ENCODE results near the gene DENND5B.
"Not testable (repeated sequence)": the region's sequence is repeated elsewhere in the genome, so short reads cannot be mapped to it uniquely, and the experiment has no call there.

The DENND5B gene

GRCh38 chr12:31568498-31568897 is 22.4 kb downstream of the DENND5B start:
- in situ Hi-C loops (cut with HindIII; ENCODE audit: low pct_ligation_motif_present, low pct_unique_long_range_greater_than_20kb, low sequenced_read_pairs): no loop called here

GRCh38 chr12:31567029-31567428 is 23.9 kb downstream of the DENND5B start:
- DNase-seq: no peak
- in situ Hi-C loops (cut with HindIII; ENCODE audit: low pct_ligation_motif_present, low pct_unique_long_range_greater_than_20kb, low sequenced_read_pairs): no loop called here

More at GRCh38 chr12:31568498-31568897, 22.4 kb downstream of the DENND5B start:
- DNase-seq: no peak

DNA sequence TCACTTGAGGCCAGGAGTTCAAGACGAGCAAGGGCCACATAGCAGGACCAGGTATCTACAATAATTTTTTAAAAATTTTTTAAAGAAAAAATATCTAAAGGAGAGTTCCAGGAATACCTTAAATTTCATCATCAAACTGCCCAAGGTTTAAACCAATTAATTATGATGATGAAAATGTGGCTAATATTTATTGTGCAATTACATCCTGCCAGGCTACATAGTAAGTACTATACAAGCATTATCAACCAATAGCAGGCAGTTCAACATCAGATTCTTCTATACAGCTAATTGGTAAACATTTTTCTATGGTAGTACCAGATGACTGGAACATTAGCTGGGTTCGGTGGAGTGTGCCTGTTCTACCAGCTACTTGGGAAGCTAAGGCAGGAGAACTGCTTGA is 24.4 kb downstream of the DENND5B start:
- in situ Hi-C loops (cut with HindIII; ENCODE audit: low pct_ligation_motif_present, low pct_unique_long_range_greater_than_20kb, low sequenced_read_pairs): no loop called here
- no peak for DNase-seq

GRCh38 chr12:31562594-31563328 is 28.2 kb downstream of the DENND5B start:
- in situ Hi-C loops (cut with HindIII; ENCODE audit: low pct_ligation_motif_present, low pct_unique_long_range_greater_than_20kb, low sequenced_read_pairs): no loop called here

GRCh38 chr12:31560516-31560915 is 30.4 kb downstream of the DENND5B start:
- in situ Hi-C loops (cut with HindIII; ENCODE audit: low pct_ligation_motif_present, low pct_unique_long_range_greater_than_20kb, low sequenced_read_pairs): no loop called here
- DNase-seq: no peak

More at GRCh38 chr12:31562594-31563328, 28.2 kb downstream of the DENND5B start:
- DNase-seq: no peak

- DNase-seq: no peak
- in situ Hi-C loops (cut with HindIII; ENCODE audit: low pct_ligation_motif_present, low pct_unique_long_range_greater_than_20kb, low sequenced_read_pairs): no loop called here
Measured at GRCh38 chr12:31558521-31558920, 32.4 kb downstream of the DENND5B start.

DNA sequence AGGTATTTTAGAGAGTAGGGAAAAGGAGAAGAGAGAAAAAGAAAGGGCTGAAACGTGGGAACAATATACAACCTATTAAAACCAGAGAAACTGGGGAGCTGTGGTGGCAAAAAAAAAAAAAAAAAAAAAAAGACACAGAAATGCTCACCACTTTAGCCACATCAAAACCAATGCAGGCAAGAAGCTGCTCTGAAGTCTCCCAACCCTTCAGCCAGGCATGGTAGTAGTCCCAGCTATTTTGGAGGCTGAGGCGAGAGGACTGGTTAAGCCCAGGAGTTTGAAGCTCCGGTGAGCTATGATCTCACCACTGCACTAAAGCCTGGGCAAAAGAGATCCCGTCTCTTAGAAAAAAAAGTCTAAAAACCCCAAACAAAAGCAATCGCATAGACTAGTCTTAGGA is 33.2 kb downstream of the DENND5B start:
- DNase-seq: no peak
- in situ Hi-C loops (cut with HindIII; ENCODE audit: low pct_ligation_motif_present, low pct_unique_long_range_greater_than_20kb, low sequenced_read_pairs): no loop called here

DNA sequence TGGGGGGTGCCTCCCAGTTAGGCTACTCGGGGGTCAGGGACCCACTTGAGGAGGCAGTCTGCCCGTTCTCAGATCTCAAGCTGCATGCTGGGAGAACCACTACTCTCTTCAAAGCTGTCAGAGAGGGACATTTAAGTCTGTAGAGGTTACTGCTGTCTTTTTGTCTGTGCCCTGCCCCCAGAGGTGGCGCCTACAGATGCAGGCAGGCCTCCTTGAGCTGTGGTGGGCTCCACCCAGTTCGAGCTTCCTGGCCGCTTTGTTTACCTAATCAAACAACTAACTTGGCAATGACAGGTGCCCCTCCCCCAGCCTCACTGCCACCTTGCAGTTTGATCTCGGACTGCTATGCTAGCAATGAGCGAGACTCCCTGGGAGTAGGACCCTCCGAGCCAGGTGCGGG is 35.5 kb downstream of the DENND5B start:
- DNase-seq; in situ Hi-C loops (cut with HindIII; ENCODE audit: low pct_ligation_motif_present, low pct_unique_long_range_greater_than_20kb, low sequenced_read_pairs): not testable (repeated sequence)

GRCh38 chr12:31550590-31550989 is 40.3 kb downstream of the DENND5B start:
- DNase-seq; in situ Hi-C loops (cut with HindIII; ENCODE audit: low pct_ligation_motif_present, low pct_unique_long_range_greater_than_20kb, low sequenced_read_pairs): not testable (repeated sequence)

- in situ Hi-C loops (cut with HindIII; ENCODE audit: low pct_ligation_motif_present, low pct_unique_long_range_greater_than_20kb, low sequenced_read_pairs): no loop called here
- no peak for DNase-seq
Measured at GRCh38 chr12:31536672-31537071, 54.3 kb downstream of the DENND5B start.

DNA sequence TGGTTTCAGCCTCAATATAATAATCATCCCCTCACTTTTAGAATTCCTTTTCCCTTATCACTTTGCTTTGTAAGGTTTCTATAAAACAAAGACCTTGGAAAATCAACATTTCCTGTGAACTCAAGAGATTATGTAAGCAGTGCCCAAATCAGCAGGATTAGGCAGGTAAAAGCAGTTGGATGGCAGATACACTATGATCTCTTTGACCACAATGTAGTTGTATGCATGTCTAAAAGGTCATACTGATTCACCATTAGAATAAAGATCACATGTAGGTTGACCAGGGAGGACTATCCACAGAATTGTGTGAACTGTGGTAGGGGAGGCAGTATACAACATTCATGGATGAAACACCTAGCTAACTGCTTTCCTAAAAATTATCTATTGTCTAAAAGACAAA is 57.5 kb downstream of the DENND5B start:
- no peak for DNase-seq
- in situ Hi-C loops (cut with HindIII; ENCODE audit: low pct_ligation_motif_present, low pct_unique_long_range_greater_than_20kb, low sequenced_read_pairs): no loop called here

GRCh38 chr12:31531893-31532292 is 59.0 kb downstream of the DENND5B start:
- no peak for DNase-seq
- in situ Hi-C loops (cut with HindIII; ENCODE audit: low pct_ligation_motif_present, low pct_unique_long_range_greater_than_20kb, low sequenced_read_pairs): no loop called here

GRCh38 chr12:31528095-31528494 is 62.8 kb downstream of the DENND5B start:
- in situ Hi-C loops (cut with HindIII; ENCODE audit: low pct_ligation_motif_present, low pct_unique_long_range_greater_than_20kb, low sequenced_read_pairs): no loop called here
- no peak for DNase-seq

- no peak for DNase-seq
- in situ Hi-C loops (cut with HindIII; ENCODE audit: low pct_ligation_motif_present, low pct_unique_long_range_greater_than_20kb, low sequenced_read_pairs): no loop called here
Measured at GRCh38 chr12:31527083-31527482, 63.9 kb downstream of the DENND5B start.

- DNase-seq: no peak
- in situ Hi-C loops (cut with HindIII; ENCODE audit: low pct_ligation_motif_present, low pct_unique_long_range_greater_than_20kb, low sequenced_read_pairs): no loop called here
Measured at GRCh38 chr12:31526158-31526546, 64.8 kb downstream of the DENND5B start.

DNA sequence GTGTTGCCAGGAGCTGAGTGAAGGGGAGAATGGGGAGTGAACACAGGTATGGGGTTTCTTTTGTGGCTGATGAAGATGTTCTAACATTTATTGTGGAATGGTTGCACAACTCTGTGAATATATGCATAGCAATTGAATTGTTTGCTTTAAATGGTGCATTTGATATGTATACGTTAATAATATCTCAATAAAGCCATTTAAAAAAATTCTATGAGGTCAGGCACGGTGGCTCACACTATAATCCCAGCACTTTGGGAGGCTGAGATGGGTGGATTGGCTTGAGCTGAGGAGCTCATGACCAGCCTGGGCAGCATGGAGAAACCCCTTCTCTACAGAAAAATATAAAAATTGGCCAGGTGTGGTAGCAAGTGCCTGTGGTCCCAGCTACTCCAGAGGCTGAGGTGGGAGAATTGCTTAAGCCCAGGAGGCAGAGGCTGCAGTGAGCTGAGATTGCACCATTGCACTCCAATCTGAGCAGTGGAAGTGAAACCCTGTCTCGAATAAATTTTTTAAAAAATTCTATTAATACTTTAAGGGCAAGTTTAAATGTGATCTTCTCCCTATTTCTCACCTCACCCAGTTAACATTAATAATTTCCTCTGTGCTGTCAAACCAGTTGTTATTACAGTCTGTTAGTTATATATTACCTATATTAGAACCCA is 65.3 kb downstream of the DENND5B start:
- in situ Hi-C loops (cut with HindIII; ENCODE audit: low pct_ligation_motif_present, low pct_unique_long_range_greater_than_20kb, low sequenced_read_pairs): no loop called here
- no peak for DNase-seq

DNA sequence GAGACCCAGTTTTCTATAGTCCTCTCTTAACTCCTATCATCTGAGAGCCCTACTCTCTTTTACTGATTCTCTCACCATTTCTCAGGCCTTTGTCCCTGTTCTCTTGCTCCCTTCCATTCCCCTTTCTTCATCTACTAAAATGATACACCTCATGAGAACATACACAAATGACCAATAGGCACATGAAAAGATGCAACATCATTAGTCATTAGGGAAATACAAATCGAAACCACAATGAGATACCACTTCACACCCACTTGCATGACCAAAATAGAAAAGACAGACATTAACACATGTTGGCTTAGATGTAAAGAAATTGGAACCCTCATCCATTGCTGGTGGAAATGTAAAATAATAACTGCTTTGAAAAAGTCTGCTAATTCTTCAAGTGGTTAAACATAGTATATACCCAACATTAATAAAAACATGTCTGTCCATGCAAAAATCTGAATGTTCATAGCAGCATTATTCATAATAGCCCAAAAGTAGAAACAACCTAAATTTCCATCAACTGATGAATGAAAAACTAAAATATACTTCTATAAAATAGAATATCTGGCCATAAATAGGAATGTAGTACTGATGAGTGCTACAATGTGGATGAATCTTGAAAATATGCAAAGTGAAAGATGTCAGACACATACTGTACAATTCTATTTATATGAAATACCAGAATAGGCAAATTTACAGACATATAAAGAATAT is 66.0 kb downstream of the DENND5B start:
- in situ Hi-C loops (cut with HindIII; ENCODE audit: low pct_ligation_motif_present, low pct_unique_long_range_greater_than_20kb, low sequenced_read_pairs): no loop called here
- no peak for DNase-seq

DNA sequence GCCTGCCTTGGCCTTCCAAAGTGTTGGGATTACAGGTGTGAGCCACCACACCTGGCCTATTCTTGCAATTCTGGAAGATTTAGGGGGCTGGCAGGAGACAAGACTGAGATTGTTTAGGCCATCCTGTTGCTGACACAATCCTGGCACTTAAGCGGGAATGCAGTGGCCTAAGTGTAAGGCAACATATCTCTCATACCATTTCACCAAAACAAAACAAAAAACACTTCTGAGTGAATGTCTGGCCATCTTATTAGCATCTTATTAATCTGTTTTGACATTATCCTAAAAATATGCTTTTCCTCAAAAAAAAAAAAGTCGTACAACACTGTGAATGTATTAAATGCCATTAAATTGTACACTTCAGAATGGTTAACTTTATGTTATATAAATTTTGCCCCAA is 67.6 kb downstream of the DENND5B start:
- in situ Hi-C loops (cut with HindIII; ENCODE audit: low pct_ligation_motif_present, low pct_unique_long_range_greater_than_20kb, low sequenced_read_pairs): no loop called here
- no peak for DNase-seq

- in situ Hi-C loops (cut with HindIII; ENCODE audit: low pct_ligation_motif_present, low pct_unique_long_range_greater_than_20kb, low sequenced_read_pairs): no loop called here
- DNase-seq: no peak
Measured at GRCh38 chr12:31522607-31523006, 68.3 kb downstream of the DENND5B start.

- in situ Hi-C loops (cut with HindIII; ENCODE audit: low pct_ligation_motif_present, low pct_unique_long_range_greater_than_20kb, low sequenced_read_pairs): no loop called here
- no peak for DNase-seq
Measured at GRCh38 chr12:31521964-31522363, 69.0 kb downstream of the DENND5B start.
